CD4-positive, alpha-beta T cell treated with Interleukin-21 for 1 hour (primary cell): Measurements from ENCODE around the gene ABHD17B.
A peak's percentile ranks its signal among the peaks of the same experiment; 100 is the strongest.
"Not testable (repeated sequence)": the region's sequence is repeated elsewhere in the genome, so short reads cannot be mapped to it uniquely, and the experiment has no call there.

Experiments
- DNase-seq: peaks from one replicate; pipeline ENCODE4 v3.0.0-alpha.2; 2020

Gene ABHD17B

DNA sequence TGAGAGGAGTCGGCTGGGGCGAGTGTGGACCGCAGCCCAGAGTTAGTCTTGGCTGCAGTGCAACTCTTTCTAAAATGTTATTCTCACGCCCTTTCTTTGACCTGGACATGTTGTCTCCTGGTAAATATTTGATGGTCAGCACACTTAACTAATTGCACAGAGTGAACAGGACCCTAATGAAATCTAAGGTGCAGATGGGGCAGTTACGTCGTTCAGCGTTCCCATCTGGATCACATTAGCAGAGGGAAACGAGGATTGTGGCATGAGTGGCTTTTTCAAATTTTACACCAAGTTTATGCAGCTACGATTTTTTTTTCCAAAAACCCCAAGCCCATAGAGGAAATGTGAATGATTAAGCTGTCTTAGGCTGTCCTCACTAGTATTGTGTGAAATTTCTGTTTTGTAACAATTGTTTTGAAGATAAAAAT, 929 bp upstream of the ABHD17B start:
- no peak for DNase-seq

DNA sequence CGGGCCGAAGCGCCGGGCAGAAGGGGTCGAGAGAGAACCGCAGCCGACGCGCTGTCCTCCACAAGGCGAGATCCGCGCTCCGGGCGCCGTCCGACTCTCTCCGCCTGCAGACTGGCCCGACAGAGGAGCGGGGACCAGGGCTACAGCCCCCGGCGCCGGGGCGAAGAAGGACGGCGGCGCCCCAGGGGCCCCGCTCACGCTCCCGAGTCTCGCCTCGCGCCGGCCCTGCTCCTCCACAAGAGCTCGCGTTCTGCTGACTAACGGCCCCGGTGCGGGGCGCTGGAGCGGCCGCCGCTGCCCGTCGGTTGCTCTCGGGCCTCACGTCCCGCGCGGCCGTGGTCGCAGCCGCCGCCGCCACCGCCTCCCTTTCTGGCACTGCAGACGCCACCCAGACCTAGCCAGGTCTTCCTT, 338 bp downstream of the ABHD17B start:
- no peak for DNase-seq

DNA sequence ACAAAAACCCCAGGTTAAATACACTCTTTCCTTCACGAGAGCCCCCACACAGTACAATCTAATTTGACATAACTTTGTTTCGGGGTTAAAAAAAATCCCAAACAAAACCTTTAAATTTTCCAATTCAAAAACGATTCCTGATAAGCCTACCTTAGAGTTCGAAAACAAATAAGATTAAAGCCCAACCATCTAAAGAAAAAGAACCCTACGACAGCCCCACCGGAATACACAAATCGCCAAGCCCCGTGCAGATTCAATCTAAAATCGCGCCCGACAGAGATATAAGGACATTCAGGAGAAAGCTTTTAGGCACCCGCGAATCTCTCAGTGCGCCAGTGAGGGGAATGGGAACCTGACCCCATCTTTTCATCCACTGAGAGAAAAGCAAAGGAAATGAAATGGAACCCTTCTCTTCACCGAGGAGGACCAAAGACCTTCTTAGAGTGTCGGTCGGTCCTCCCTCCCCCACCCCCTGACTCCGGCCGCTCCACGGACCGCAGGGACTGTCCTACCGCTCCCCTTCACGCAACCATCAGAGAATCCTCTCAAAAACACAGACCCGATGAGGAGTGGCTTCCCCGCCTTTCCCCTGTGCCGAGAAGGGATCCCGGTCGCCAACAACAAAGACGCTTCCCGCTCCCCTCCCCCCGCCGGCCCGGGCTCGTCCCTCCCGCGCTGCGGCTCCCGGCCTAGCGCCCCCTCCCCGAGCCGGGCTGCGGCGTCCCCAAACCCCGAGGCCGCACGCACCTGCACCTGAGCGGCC, 925 bp downstream of the ABHD17B start:
- DNase-seq: peak; percentile 23

DNA sequence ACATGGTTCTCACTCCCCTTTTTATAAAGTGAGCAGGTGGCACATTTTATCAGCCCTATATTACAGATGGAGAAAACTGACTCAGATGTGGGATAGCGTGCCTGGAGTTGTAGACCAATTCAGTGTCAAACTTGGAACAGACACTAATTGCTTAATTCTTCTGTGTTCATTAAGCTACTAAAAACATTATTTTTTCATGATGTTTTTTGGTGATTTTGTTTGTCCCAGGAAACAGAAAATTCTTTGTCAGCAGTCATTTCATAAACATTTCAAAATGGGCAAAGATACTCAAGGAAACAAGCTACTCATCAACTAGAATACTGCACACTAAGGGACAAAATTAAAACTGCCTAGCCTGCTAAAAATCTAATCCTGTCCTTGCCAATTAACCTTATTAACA, 2.2 kb downstream of the ABHD17B start:
- no peak for DNase-seq

DNA sequence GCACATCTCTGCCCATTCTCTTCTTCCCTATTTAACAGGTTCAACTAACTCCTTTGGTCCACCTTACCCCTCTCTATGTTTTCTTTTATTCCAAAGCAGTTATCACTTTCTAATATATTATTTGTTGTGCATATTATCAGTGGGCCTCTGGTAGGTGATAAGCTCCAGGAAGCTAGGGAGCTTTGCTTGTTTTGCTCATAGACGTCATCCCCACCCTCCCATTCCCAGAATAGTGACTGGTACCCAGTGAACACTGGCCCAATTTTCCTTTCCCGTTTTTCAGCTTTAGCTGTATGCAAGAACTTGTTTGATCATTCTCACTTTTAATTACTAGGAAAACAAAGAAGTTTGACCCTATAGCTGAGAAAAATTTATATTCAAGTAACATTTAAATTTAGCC, 6.9 kb downstream of the ABHD17B start:
- no peak for DNase-seq

DNA sequence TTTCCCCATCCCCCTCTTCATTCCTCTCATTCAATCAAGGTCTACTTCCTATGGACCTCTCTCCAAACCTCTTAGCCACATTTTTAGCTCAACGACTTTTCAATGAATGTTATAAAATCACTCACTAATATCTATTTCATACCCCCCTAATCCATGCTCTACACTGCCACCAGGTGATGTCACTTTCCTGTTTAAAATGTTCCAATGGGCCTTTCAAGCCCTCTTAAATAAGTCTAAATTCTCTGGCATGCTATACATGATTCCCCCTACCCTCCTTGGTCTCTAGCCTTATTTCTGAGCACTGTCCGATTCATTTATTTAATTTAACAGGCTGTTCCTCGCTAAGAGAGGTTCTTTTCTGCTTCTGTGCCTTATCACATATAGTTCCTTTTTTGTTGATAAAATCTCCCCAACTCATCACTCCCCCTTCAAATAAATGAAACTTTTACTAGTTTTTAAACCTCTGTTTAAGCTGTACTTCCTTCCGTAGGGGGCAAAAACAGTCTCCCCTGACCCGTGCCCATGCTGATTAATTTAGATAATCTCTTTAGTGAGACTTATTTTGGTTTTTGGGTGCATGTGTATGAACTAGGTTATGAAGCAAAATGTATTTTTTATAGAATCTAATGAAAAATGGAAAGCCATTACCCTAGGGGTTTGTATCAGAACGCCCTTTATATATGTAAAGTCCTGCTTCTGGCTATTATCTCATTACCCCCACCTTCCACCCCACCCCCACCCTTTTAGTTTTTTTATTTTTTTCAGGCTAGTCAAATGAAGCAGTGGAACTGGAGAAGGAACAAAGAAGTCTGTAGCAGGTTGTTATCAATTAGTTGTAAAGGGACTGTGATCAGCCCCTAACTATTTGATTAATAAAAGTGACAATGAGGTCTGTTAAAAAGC, 9.0 kb downstream of the ABHD17B start:
- DNase-seq: no peak

DNA sequence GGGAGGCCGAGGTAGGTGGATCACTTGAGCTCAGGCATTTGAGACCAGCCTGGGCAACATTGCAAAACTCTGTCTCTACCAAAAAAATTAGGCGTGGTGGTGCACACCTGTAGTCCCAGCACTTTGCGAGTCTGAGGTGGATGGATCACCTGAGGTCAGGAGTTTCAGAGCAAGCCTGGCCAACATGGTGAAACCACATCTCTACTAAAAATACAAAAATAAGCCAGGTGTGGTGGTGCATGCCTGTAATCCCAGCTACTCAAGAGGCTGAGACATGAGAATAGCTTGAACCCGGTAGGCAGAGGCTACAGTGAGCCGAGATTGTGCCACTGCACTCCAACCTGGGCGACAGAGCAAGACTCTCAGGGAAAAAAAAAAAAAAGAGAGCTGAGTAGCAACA, 12.2 kb downstream of the ABHD17B start:
- DNase-seq: not testable (repeated sequence)

DNA sequence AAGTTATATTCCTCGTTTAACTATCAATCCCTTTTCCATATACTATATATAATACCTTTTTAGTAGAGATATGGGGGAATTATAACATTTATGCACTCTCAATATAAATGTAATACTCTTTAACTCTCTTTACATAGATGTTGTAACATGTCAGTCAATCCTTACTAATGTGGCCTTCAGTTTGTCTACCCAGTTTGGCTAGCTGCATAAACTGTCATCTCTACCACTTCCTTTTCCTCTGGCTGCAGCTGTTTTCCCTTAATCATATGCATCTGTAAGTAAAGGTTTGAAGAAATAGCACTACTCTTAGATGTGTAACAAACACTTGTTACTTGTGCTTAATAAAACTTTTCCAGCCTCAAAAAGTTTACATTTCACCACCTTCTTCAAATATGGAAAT, 13.4 kb downstream of the ABHD17B start:
- peak; percentile 45 for DNase-seq

DNA sequence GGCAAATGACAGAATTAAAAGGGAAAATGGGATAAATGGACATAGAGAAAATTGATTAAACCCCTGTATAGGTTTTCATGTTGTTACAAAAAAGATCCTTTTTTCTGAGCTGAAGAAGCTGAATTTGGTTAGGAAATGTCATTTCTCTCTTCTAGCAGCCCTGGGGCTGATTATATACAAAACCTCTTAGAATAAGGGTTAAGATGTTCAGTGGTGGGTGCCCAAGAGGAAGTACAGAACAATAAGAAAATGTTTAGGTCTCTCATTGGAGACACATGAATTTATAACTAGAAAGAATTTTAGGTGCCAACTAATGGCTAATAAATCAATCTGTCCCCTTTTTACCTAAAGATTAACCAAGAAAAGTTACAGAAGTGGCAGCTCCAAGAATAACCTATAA, 14.2 kb downstream of the ABHD17B start:
- DNase-seq: no peak

DNA sequence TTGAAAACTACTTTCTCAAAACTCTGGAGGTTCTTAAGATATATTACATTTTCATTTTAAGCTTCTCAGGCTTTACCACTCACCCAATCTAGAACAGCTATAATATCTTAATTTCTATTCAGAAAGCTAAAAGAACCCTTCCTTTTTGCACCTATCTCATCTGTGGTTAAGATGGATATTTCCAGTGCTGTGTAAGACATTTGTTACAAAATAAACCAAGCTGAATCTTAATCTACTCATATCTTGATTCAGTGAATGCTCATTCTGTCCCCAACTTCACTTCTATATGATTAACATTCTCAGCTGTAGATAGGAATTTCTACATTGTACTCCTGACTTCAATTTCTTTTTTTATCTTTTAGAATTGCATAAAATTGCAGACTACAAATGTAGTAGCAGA, 15.0 kb downstream of the ABHD17B start:
- DNase-seq: no peak

DNA sequence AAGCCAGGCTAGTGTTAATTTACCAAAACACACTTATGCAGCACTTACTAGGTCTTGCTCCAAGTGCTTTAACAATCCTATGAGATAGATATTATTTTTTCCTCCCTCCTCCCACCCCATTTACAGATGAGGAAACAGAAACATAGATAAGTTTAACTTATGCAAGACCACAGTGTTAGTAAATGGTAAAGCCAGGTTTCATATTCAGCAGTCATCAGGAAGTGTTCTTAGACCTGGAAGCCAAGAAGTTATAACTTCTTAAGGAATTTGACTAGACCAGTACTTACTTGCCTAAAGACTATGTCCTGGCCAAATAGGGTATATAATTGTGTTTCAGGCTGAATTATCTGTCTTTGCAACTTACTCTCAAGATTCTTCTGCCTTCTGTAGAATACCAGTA, 15.9 kb downstream of the ABHD17B start:
- peak; percentile 8 for DNase-seq

DNA sequence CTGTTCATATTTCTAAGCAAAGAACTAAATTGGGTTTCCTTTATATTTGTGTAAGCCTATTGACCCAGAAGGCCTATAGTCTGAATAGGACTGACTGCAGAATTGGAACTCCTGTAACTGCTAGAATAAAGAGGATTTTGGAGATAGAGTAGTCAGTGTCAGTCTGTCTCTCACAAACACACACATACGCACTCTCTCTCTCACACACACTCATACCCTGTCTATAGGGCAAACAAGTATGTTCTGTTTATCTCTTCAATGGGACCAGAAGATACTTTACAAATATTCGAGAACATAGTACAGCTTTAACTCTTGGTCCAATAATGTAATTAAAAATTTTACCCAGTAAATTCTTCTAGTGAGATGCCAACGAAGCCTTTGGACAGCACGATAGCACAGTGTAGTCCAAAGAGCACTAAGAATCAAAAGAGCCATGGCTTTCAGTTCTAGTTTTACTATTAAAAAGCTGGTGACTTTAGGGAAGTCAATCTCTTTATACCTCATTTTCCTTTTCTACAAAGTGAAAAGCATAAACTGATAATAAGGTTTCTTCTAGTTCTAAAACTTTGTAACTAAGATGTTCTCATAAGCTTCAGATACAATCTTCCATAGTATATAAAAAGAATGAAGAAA, 19.3 kb downstream of the ABHD17B start:
- no peak for DNase-seq

DNA sequence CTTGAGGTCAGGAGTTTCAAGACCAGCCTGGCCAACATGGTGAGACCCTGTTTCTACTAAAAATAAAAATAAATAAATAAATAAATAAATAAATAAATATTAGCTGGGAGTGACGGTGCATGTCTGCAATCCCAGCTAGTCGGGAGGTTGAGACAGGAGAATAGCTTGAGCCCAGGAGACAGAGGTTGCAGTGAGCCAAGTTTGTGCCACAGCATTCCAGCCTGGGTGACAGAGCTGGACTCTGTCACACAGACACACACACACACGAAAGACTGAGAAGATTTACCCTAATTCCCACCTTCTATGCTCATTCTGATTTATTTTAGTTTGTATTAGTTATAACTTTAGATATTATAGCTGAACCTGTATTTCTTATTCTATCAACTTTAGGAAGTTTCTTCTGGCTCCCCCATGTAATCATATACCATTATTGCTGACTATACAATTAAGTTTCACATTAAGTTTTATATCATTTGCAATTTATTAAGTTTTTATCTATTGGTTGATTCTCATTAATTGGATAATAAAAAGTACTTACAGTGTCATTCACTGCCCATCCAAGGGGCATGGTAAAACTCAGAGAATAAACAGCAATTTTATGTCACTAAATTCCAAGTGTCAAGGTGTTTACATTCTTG, 20.8 kb downstream of the ABHD17B start:
- DNase-seq: no peak

DNA sequence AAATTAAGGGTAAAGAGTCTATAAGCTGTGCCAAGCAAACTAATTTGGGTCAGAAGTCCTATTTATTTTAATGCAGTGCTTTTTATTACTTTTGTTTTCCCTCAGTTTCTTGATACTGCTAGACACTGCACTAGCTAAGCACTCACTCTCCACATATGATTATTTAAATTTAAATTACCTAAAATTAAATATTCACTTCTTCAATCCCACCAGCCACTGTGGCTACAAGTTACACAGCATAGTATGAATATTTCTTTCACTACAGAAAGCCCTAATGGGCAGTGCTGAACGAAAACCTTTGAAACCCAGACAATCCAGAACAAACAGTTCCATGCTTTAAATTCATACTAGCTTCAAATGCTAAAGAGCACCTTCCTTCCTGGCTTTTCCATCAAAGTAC, 23.6 kb downstream of the ABHD17B start:
- DNase-seq: no peak

DNA sequence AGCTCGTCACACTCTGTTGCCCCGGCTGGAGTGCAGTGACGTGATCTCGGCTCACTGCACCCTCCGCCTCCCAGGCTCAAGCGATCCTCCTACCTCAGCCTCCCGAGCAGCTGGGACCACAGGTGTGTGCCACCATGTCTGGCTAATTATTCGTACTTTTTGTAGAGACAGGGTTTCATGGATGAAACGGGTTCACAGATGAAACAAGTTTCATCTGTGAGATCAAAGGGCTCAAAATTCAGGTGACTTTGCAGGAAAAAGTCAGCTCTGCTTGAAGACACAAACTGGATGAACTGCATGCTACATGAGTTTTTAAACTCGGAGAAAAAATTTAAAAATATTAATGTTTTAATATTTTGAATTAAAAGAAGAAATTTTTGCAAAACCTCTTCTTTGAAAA, 24.5 kb downstream of the ABHD17B start:
- no peak for DNase-seq

DNA sequence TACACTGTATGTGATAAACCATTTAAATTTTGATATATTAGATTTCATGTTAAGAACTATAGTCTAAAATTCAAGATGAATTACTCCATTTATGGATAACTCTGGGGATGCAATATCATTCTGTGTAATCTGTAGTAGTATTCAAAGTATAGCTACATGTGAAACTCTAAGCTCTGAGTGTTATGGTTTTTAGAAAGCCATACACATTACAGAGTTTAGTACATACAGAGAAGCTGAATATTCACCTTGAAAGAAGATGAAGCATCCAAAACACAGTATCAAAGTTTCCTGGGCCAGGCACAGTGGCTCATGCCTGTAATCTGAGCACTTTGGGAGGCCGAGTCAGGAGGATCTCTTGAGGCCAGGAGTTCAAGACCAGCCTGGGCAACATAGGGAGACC, 25.0 kb downstream of the ABHD17B start:
- DNase-seq: no peak

DNA sequence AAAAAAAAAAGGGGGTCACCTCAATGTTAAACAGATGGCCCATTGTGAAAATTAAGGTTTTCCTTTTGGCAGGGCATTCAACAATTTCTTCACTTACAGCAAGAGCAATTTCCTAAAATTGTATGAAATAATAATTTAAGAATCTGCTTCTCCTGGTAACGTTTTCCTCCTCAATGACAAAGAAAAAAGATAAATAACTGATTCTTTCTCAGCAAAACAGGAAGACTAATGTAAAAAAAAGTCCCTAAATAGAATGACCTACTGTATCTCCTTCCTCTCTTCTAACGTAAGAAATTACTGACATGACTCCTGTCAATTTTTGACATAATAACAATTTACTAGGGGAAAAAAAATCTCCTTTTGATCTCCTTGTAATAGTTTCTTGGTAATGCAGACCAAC, 25.5 kb downstream of the ABHD17B start:
- no peak for DNase-seq

DNA sequence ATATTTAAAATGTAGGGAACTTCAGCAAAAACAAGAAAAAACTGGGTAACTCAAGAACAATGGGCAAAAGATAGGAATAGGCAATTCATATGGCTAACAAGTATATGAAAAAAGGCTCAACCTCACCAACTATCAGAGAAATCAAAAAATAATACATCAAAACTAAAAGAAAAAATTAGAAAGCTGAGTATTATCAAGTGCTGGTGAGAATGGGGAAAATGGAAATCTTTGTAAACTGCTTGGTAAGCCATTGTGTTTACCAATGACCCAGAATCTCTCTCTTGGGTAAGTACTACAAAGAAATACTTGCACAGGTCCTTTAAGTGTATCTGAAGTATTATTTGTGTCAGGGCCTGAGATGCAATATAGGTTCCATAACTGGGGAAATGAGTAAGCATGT, 27.0 kb downstream of the ABHD17B start:
- DNase-seq: no peak

DNA sequence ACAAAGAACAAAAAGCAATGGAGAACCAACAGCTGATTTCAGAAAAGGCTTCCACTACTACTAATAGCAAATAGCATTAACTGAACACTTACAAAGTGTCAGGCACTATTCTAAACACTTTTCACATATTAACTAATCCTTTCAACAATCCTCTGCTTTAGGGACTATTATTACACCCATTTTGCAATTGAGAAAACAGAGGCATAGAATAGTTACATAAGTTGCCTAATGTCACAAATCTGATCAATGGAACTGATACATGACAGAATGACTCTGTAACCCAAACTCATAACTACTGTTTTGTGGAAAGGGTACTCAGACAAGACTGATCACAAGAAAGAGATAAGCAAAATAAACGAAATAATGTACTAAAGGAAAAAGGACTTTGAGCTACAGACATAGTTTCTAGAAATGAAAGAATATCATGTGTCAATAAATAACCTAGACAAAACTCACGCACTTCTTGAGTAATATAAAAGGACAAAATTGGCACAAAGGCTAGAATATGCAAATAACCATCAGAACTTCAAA, 31.3 kb downstream of the ABHD17B start:
- no peak for DNase-seq

DNA sequence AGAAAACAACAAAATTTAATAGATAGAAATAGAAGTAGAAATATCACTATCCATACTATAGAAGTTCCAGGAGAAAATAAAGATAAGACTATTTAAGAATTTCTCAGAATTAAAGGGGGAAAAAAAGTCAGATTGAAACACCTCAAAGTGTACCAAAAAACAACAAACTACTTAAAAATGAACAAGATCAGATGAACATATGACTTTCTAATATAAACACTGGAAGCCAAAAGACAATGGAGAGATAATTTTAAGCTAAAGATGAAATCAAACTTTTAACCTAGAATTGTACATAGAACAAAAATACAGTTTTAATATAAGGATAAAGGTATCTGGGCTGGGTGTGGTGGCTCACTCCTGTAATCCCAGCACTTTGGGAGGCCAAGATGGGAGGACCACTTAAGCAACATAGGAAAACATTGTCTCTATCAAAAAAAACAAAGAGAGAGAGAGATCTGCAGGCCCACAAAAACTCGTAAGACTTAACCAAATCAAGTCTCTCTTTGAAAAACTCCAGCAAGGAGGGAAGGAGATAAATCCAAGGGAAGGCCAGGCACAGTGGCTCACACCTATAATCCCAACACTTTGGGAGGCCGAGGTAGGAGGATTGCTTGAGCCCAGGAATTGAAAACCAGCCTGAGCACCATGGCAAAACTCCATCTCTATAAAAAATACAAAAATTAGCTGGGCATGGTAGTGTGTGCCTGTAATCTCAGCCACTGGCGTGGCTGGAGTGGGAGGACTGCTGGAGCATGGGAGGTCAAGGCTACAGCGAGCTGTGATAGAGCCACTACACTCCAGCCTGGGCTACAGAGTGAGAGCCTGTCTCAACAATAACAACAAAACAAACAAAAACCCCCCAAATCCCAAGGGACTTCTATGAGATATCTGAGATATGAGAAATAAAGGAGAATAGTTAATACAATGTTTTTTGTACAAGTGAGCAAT, 32.4 kb downstream of the ABHD17B start:
- no peak for DNase-seq

DNA sequence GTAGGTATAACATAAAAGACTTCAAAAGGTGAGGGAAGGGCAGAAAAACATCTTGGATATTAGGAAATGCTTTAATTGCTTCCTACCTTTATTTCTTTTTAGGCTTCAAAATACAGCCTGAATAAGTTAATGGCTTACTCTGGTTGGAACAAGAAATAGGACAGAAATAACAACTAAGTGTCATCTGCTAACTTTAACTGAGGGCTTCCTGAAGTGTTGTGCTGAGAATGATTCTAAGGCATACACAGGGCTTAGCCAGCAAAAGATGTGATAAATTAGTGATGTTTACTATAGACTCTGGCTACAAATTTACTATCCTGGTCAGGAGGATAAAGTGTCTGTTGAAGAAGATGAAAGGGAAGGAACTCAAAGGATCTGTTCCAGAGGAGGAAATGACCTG, 34.2 kb downstream of the ABHD17B start:
- no peak for DNase-seq

DNA sequence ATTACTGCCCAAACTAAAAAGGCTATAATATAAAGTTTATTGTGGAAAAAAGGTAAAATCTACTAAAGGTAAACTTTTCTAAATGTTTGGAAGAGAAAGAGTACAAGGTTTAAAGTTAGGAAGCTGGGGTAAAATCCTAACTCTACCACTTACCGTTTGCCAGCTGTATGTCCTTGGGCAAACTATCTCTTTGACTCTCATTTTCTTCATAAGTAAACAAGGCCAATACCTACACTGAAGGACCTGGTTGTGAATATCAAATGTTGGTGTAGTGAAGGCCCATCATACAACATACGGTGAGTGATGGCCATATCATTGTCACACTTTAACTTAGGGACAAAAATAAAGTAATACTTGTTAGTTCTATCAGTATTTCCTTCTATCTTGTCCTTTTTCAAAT, 34.9 kb downstream of the ABHD17B start:
- no peak for DNase-seq
